ENCODE results near the gene C17orf75. TPM values are rescaled to one million over a fixed set of nuclear protein-coding genes. Genes with fewer than 3 reads are reported as not detected.

C17orf75 gene
- total RNA-seq, 1 experiment from 2014 or later, result 21.1 TPM

DNA sequence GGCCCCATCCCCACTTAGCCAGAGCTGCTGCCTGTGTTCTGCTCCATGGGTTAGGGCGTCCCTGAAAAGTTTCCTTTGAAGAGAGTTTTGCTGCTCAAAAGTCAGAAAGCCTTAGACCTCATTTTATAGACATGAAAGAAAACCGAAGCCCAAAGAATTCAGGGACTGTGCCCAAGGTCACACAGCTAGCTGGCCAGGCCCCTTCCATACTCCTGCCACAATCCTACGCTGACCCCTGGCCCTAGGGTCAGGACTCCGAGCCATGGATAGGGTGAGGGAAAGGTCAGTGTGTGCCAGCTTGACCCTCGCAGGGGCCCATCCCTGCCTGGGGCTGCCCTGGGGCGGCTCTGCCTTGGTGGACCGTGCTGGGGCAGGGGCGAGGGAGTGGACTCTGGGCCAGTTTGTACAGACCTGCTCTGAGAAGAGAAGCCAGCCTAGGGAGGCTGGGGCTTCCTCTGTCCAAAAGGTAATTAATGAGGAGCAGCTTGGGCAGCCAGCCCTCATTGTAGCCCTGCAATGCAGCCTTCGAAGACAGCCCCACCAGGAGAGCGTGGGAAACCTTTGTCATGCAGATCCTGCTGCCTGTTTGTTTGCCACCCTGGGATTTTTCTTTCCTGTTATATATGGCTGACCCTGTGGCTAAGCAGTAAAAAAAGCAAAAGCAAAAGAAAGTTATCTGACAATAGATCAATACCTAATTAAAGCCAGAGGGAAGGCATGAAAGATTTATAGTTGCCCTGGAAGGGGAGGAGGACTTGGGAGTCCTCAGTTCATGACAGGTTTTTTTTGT lies 38.9 kb downstream of the C17orf75 start:
- Mint-ChIP-seq H3K9me3 (ENCODE audit: low read depth, unreplicated experiment) (no peaks in the 10 kb centered on the region), H3K36me3 (ENCODE audit: insufficient read depth, unreplicated experiment) (no peaks in the 10 kb centered on the region), H3K4me3 (ENCODE audit: low read depth, unreplicated experiment) (no peak overlapping the region), H3K4me1 (ENCODE audit: low read depth, unreplicated experiment) (no peaks in the 10 kb centered on the region), H3K27me3 (ENCODE audit: unreplicated experiment) (peaks cover 61% of the 10 kb centered on the region), H3K27ac (ENCODE audit: unreplicated experiment) (no peak overlapping the region)
- no TSS peak for BruUV-seq (replicated peaks)
- TF ChIP-seq, protein P1, sequence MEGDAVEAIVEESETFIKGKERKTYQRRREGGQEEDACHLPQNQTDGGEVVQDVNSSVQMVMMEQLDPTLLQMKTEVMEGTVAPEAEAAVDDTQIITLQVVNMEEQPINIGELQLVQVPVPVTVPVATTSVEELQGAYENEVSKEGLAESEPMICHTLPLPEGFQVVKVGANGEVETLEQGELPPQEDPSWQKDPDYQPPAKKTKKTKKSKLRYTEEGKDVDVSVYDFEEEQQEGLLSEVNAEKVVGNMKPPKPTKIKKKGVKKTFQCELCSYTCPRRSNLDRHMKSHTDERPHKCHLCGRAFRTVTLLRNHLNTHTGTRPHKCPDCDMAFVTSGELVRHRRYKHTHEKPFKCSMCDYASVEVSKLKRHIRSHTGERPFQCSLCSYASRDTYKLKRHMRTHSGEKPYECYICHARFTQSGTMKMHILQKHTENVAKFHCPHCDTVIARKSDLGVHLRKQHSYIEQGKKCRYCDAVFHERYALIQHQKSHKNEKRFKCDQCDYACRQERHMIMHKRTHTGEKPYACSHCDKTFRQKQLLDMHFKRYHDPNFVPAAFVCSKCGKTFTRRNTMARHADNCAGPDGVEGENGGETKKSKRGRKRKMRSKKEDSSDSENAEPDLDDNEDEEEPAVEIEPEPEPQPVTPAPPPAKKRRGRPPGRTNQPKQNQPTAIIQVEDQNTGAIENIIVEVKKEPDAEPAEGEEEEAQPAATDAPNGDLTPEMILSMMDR (IDR thresholded peaks at IDR 0.05; ENCODE audit: unreplicated experiment), result no peak
- intact Hi-C loops (cut with micrococcal nuclease; ENCODE audit: unreplicated experiment), result no loop called here
- no peak for DNase-seq
- CTCF ChIA-PET, result no interaction called here

GRCh38 chr17:32302037-32302436 lies 39.9 kb downstream of the C17orf75 start:
- BruUV-seq (replicated peaks), result no TSS peak
- TF ChIP-seq, protein P1 (IDR thresholded peaks at IDR 0.05; ENCODE audit: unreplicated experiment), result no peak
- H3K4me1 Mint-ChIP-seq (ENCODE audit: low read depth, unreplicated experiment), result no peaks in the 10 kb centered on the region
- no peak overlapping the region for H3K27ac Mint-ChIP-seq (ENCODE audit: unreplicated experiment)
- H3K9me3 Mint-ChIP-seq (ENCODE audit: low read depth, unreplicated experiment), result no peaks in the 10 kb centered on the region
- CTCF ChIA-PET, result no interaction called here
- DNase-seq, result no peak
- intact Hi-C loops (cut with micrococcal nuclease; ENCODE audit: unreplicated experiment), result no loop called here
- H3K4me3 Mint-ChIP-seq (ENCODE audit: low read depth, unreplicated experiment), result no peak overlapping the region
- H3K27me3 Mint-ChIP-seq (ENCODE audit: unreplicated experiment), result peaks cover 51% of the 10 kb centered on the region
- no peaks in the 10 kb centered on the region for H3K36me3 Mint-ChIP-seq (ENCODE audit: insufficient read depth, unreplicated experiment)

GRCh38 chr17:32299580-32300164 lies 42.3 kb downstream of the C17orf75 start:
- H3K4me1 Mint-ChIP-seq (ENCODE audit: low read depth, unreplicated experiment), result no peaks in the 10 kb centered on the region
- CTCF ChIA-PET, result no interaction called here
- DNase-seq, result no peak
- no peaks in the 10 kb centered on the region for H3K9me3 Mint-ChIP-seq (ENCODE audit: low read depth, unreplicated experiment)
- TF ChIP-seq, protein P1 (IDR thresholded peaks at IDR 0.05; ENCODE audit: unreplicated experiment), result no peak
- no TSS peak for BruUV-seq (replicated peaks)
- H3K27ac Mint-ChIP-seq (ENCODE audit: unreplicated experiment), result no peak overlapping the region
- H3K36me3 Mint-ChIP-seq (ENCODE audit: insufficient read depth, unreplicated experiment), result no peaks in the 10 kb centered on the region
- intact Hi-C loops (cut with micrococcal nuclease; ENCODE audit: unreplicated experiment), result no loop called here
- peaks cover 33% of the 10 kb centered on the region for H3K27me3 Mint-ChIP-seq (ENCODE audit: unreplicated experiment)
- H3K4me3 Mint-ChIP-seq (ENCODE audit: low read depth, unreplicated experiment), result no peak overlapping the region

GRCh38 chr17:32298721-32299579 lies 43.0 kb downstream of the C17orf75 start:
- Mint-ChIP-seq H3K9me3 (ENCODE audit: low read depth, unreplicated experiment) (no peaks in the 10 kb centered on the region), H3K4me3 (ENCODE audit: low read depth, unreplicated experiment) (no peak overlapping the region), H3K4me1 (ENCODE audit: low read depth, unreplicated experiment) (no peaks in the 10 kb centered on the region), H3K27me3 (ENCODE audit: unreplicated experiment) (peaks cover 26% of the 10 kb centered on the region), H3K36me3 (ENCODE audit: insufficient read depth, unreplicated experiment) (no peaks in the 10 kb centered on the region), H3K27ac (ENCODE audit: unreplicated experiment) (no peak overlapping the region)
- intact Hi-C loops (cut with micrococcal nuclease; ENCODE audit: unreplicated experiment), result no loop called here
- CTCF ChIA-PET, result interaction anchor here (1.5 kb wide), 1 partner anchor 46 kb away, joined by 3 read pairs; no protein-coding TSS in a partner anchor
- BruUV-seq (replicated peaks), result no TSS peak
- TF ChIP-seq, protein P1 (IDR thresholded peaks at IDR 0.05; ENCODE audit: unreplicated experiment), result no peak
- no peak for DNase-seq

All from Calu3 (cell line).